Stomach (tissue), 9 donors: ENCODE data around the gene DNAI1. TPM values are rescaled to one million over a fixed set of nuclear protein-coding genes. Genes with fewer than 3 reads are reported as not detected.
A peak's percentile ranks its signal among the peaks of the same experiment; 100 is the strongest.

Source experiments
- DNase-seq, 2 donors: peaks; one replicate each; pipeline versions ENCODE4 v3.0.0 to v3.0.0-alpha.2; 2013 to 2019
- H3K27ac ChIP-seq, 5 donors: fragments of 200-600 bp in 4 of 5; sonication (generic) in 4 of 5; one replicate each; pipeline ENCODE4 v1.5.1; 2013 to 2019; ENCODE audit warnings: mild to moderate bottlenecking in 1 of 5, moderate library complexity in 1 of 5
- H3K27me3 ChIP-seq, 3 donors: fragments of 200-600 bp; sonication (generic); one replicate each; pipeline ENCODE4 v1.5.1; 2017 to 2019; ENCODE audit warnings: mixed run types in 1 of 3
- H3K36me3 ChIP-seq, 4 donors: fragments of 200-600 bp; sonication (generic); 1 replicate in 3 of 4; 2 replicates in 1 of 4; pipeline ENCODE4 v1.5.1; 2016 to 2019
- H3K4me1 ChIP-seq, 4 donors: fragments of 200-600 bp; sonication (generic); one replicate each; pipeline ENCODE4 v1.5.1; 2016 to 2019
- H3K4me3 ChIP-seq, 4 donors: fragments of 200-600 bp; sonication (generic) in 3 of 4; one replicate each; pipeline ENCODE4 v1.5.1; 2016 to 2019; ENCODE audit warnings: mild to moderate bottlenecking in 1 of 4
- H3K9me3 ChIP-seq, 4 donors: fragments of 200-600 bp; sonication (generic); one replicate each; pipeline ENCODE4 v1.5.1; 2016 to 2019
- CTCF ChIP-seq, 7 experiments: fragments of 450-650 bp in 4 of 7; fragments of 200-600 bp in 3 of 7; sonication (generic) in 3 of 7; IDR thresholded peaks; one replicate each; pipeline ENCODE4 v1.5.1; 2016 to 2019; ENCODE audit warnings: antibody characterized with exemption in 7 of 7, control low read depth in 2 of 7, mild to moderate bottlenecking in 1 of 7
- EP300 ChIP-seq: sonication (generic); formaldehyde crosslinking; IDR thresholded peaks from one replicate; pipeline ENCODE4 v1.6.1; 2017; ENCODE audit warnings: antibody characterized with exemption
- POLR2A ChIP-seq, 4 donors: fragments of 450-650 bp; IDR thresholded peaks; one replicate each; pipeline ENCODE4 v1.6.1; 2016; ENCODE audit warnings: antibody characterized with exemption in 4 of 4, control low read depth in 2 of 4, mild to moderate bottlenecking in 1 of 4, moderate library complexity in 1 of 4
- POLR2AphosphoS5 ChIP-seq, 3 donors: sonication (generic); formaldehyde crosslinking; IDR thresholded peaks; one replicate each; pipeline ENCODE4 v1.6.1; 2016; ENCODE audit warnings: antibody characterized with exemption in 3 of 3
- WGBS, 5 donors: extraction: QIAGEN DNeasy Blood & Tissue Kit in 3 of 5; methylation state at CpG; one replicate each; pipeline versions ENCODE4 v1.1.5 to v1.1.7; 2013 to 2018; 5-methylcytosine and 5-hydroxymethylcytosine counted together
- intact Hi-C: fragments of 100-400 bp; cut with DNase I; formaldehyde crosslinking; loops from one replicate; pipeline ENCODE4 v1.15.1; 2023; ENCODE audit warnings: low total_unique reads
- polyA plus RNA-seq, 3 donors: library from polyadenylated mRNA; stranded (reverse); fragments of 200-250 nt; gene quantifications; one replicate each; pipeline ENCODE4 v1.2.3, GENCODE V29; 2013
- total RNA-seq, 5 donors: library from RNA; depleted of rRNA; stranded (reverse); fragments of >200 nt; gene quantifications; one replicate each; pipeline versions ENCODE4 v1.1.0 to v1.2.3, GENCODE V29; 2014 to 2016
- donor health status: healthy with polysubstance abuse.
- donor health status: Bipolar disorder and iron deficiency.
- donor health status: healthy.

DNAI1 gene
- total and polyA plus RNA-seq, 8 donors = 0.31 to 1.0 TPM; not detected in 6

- no peak overlapping the region for H3K4me3 ChIP-seq
- H3K36me3 ChIP-seq = no peaks in the 10 kb centered on the region
- peaks cover 0 to 17% (median 0%) of the 10 kb centered on the region in 3 donors for H3K27me3 ChIP-seq
- WGBS, 5 donors = 45 to 77% (median 64%) methylated on average over 2 of the region's 2 CpGs
- no peak for DNase-seq
- H3K27ac ChIP-seq = no peak overlapping the region
- TF ChIP-seq POLR2A (IDR thresholded peaks at IDR 0.05) (no peak), CTCF (IDR thresholded peaks at IDR 0.05) (no peak), EP300 (no peak), POLR2AphosphoS5 (IDR thresholded peaks at IDR 0.05) (no peak)
- intact Hi-C loops = loop anchor here (5.0 kb wide), 1 partner anchor 62 kb away; no protein-coding TSS in a partner anchor
- peaks cover 18 to 27% (median 21%) of the 10 kb centered on the region in 4 donors for H3K4me1 ChIP-seq
- no peaks in the 10 kb centered on the region for H3K9me3 ChIP-seq
These were observed 40.5 kb downstream of the DNAI1 start for GRCh38 chr9:34499076-34499475.

GRCh38 chr9:34500623-34501267 lies 42.1 kb downstream of the DNAI1 start:
- Histone ChIP-seq H3K4me1 (peaks cover 18 to 27% (median 21%) of the 10 kb centered on the region in 4 donors), H3K4me3 (no peak overlapping the region), H3K36me3 (no peaks in the 10 kb centered on the region), H3K27ac (no peak overlapping the region), H3K9me3 (no peaks in the 10 kb centered on the region), H3K27me3 (peaks cover 0 to 8% (median 0%) of the 10 kb centered on the region in 3 donors)
- DNase-seq = peak; percentile 69 to 80
- intact Hi-C loops = no loop called here
- TF ChIP-seq CTCF (IDR thresholded peaks at IDR 0.05) (peak in 6 of 7 experiments; percentile 37 to 98 (median 94)), POLR2AphosphoS5 (IDR thresholded peaks at IDR 0.05) (no peak)
- WGBS, 5 donors = 0 to 3% (median 2%) methylated on average over 6 of the region's 6 CpGs

- H3K27ac ChIP-seq = peak overlapping the region in 1 of 5 donors; percentile 52
- TF ChIP-seq POLR2A (IDR thresholded peaks at IDR 0.05) = no peak
- no peak for TF ChIP-seq CTCF (IDR thresholded peaks at IDR 0.05)
- no peak for TF ChIP-seq EP300
- TF ChIP-seq POLR2AphosphoS5 (IDR thresholded peaks at IDR 0.05) = no peak
- H3K4me1 ChIP-seq = peaks cover 18 to 27% (median 21%) of the 10 kb centered on the region in 4 donors
- H3K27me3 ChIP-seq = peaks cover 0 to 8% (median 0%) of the 10 kb centered on the region in 3 donors
- no peaks in the 10 kb centered on the region for H3K9me3 ChIP-seq
- H3K4me3 ChIP-seq = no peak overlapping the region
- intact Hi-C loops = no loop called here
- DNase-seq = no peak
- H3K36me3 ChIP-seq = no peaks in the 10 kb centered on the region
- WGBS, 5 donors = 46 to 50% (median 47%) methylated on average over 2 of the region's 2 CpGs
These were observed 42.8 kb downstream of the DNAI1 start for GRCh38 chr9:34501372-34501771.

GRCh38 chr9:34501889-34502425 lies 43.4 kb downstream of the DNAI1 start:
- Histone ChIP-seq H3K27ac (peak overlapping the region in 2 of 5 donors; percentile 2 to 52), H3K27me3 (peaks cover 0 to 8% (median 0%) of the 10 kb centered on the region in 3 donors), H3K36me3 (no peaks in the 10 kb centered on the region), H3K9me3 (no peaks in the 10 kb centered on the region), H3K4me3 (no peak overlapping the region), H3K4me1 (peaks cover 18 to 27% (median 21%) of the 10 kb centered on the region in 4 donors)
- TF ChIP-seq POLR2A (IDR thresholded peaks at IDR 0.05) (no peak), EP300 (no peak), POLR2AphosphoS5 (IDR thresholded peaks at IDR 0.05) (peak in 1 of 3 donors; percentile 16), CTCF (IDR thresholded peaks at IDR 0.05) (peak in 1 of 7 experiments; percentile 12)
- peak; percentile 61 to 86 for DNase-seq
- 11 to 27% (median 14%) methylated on average over 4 to 5 of the region's 5 CpGs for WGBS, 5 donors
- intact Hi-C loops = no loop called here
